OCI-LY7 (cell line): ENCODE data around the gene TMEM50B. TPM values are rescaled to one million over a fixed set of nuclear protein-coding genes. Genes with fewer than 3 reads are reported as not detected.
"Not testable (repeated sequence)": the region's sequence is repeated elsewhere in the genome, so short reads cannot be mapped to it uniquely, and the experiment has no call there.

Source experiments
- BruUV-seq: library from RNA; stranded (reverse); fragments of 400-500 nt; replicated peaks from 2 replicates; lab custom pipeline; 2021; lab: Mats Ljungman, UMichigan
- CTCF ChIA-PET: fragments of 300-600 bp; sonication (Branson Sonifier 250); formaldehyde crosslinking; loops from one replicate; lab custom pipeline; 2022; ENCODE audit warnings: antibody characterized with exemption; ENCODE audit not compliant: unreplicated experiment; lab: Charles Lee
- POLR2A ChIA-PET: fragments of 300-600 bp; sonication (Branson Sonifier 250); formaldehyde crosslinking; loops from one replicate; lab custom pipeline; 2022; ENCODE audit warnings: antibody characterized with exemption; lab: Charles Lee
- DNase-seq: peaks from one replicate; pipeline ENCODE4 v3.0.0-alpha.2; 2015; ENCODE audit warnings: low spot score
- H2AFZ ChIP-seq: fragments of 200-600 bp; sonication (generic), shearing (Covaris generic); 2 replicates; pipeline ENCODE4 v1.6.1; 2014; ENCODE audit warnings: mild to moderate bottlenecking, antibody characterized with exemption, low read length, moderate library complexity
- H3K27ac ChIP-seq: fragments of 200-600 bp; sonication (generic); 2 replicates; pipeline ENCODE4 v1.5.1; 2014; ENCODE audit warnings: mixed run types, low read depth, mild to moderate bottlenecking, moderate library complexity, low read length, inconsistent platforms; ENCODE audit not compliant: poor library complexity, severe bottlenecking
- H3K36me3 ChIP-seq: fragments of 200-600 bp; sonication (generic); 2 replicates; pipeline ENCODE4 v1.6.1; 2014; ENCODE audit warnings: mild to moderate bottlenecking, antibody characterized with exemption, low read length, moderate library complexity, mixed read lengths; ENCODE audit not compliant: insufficient read depth
- H3K4me1 ChIP-seq: fragments of 200-600 bp; sonication (generic); 2 replicates; pipeline ENCODE4 v1.5.1; 2014; ENCODE audit warnings: mild to moderate bottlenecking, low read length; ENCODE audit not compliant: insufficient read depth, poor library complexity, severe bottlenecking
- H3K4me2 ChIP-seq: fragments of 200-600 bp; sonication (generic); 2 replicates; pipeline ENCODE4 v1.6.1; 2014; ENCODE audit warnings: mild to moderate bottlenecking, low read length
- H3K4me3 ChIP-seq: fragments of 200-600 bp; sonication (generic); 2 replicates; pipeline ENCODE4 v1.5.1; 2014; ENCODE audit warnings: mild to moderate bottlenecking, low read depth, low read length; ENCODE audit not compliant: poor library complexity, severe bottlenecking
- H3K79me2 ChIP-seq: fragments of 200-600 bp; sonication (generic); 2 replicates; pipeline ENCODE4 v1.6.1; 2016; ENCODE audit warnings: low read depth, mild to moderate bottlenecking, low read length, moderate library complexity, mixed read lengths; ENCODE audit not compliant: insufficient read depth
- H3K9me2 ChIP-seq: fragments of 200-600 bp; sonication (generic); 2 replicates; pipeline ENCODE4 v1.6.1; 2016; ENCODE audit warnings: mild to moderate bottlenecking, low read length, mixed read lengths; ENCODE audit not compliant: insufficient read depth
- H3K9me3 ChIP-seq: fragments of 200-600 bp; sonication (generic); 2 replicates; pipeline ENCODE4 v1.6.1; 2014; ENCODE audit warnings: mild to moderate bottlenecking, mixed run types, low read length, mixed read lengths
- H4K20me1 ChIP-seq: fragments of 200-600 bp; sonication (generic); 2 replicates; pipeline ENCODE4 v1.6.1; 2014; ENCODE audit warnings: mild to moderate bottlenecking, antibody characterized with exemption, low read length, moderate library complexity, mixed read lengths; ENCODE audit not compliant: insufficient read depth
- CTCF ChIP-seq: fragments of 200-600 bp; sonication (generic); conservative IDR thresholded peaks from 2 replicates; pipeline ENCODE4 v1.5.1; 2014; ENCODE audit warnings: mild to moderate bottlenecking, antibody characterized with exemption, low read length, moderate library complexity, mixed read lengths
- EZH2phosphoT487 ChIP-seq: fragments of 200-600 bp; sonication (generic); IDR thresholded peaks from 2 replicates; pipeline ENCODE4 v1.6.1; 2018; ENCODE audit warnings: low read depth, borderline replicate concordance, mild to moderate bottlenecking, mixed run types, antibody characterized with exemption, low read length, moderate library complexity, mixed read lengths
- intact Hi-C: fragments of 100-400 bp; cut with micrococcal nuclease; formaldehyde crosslinking; loops from one replicate; pipeline ENCODE4 v1.10.0; 2022; ENCODE audit not compliant: unreplicated experiment
- total RNA-seq, 2 experiments: library from RNA; depleted of rRNA in 1 of 2; stranded (reverse); fragments of >200 nt in 1 of 2; shearing (Covaris generic) in 1 of 2; gene quantifications; 2 replicates each; pipeline ENCODE4 v1.2.3, GENCODE V29; 2014 to 2022

The TMEM50B gene
- total RNA-seq, 2 experiments from 2014 or later: 24.4 to 30.3 TPM

GRCh38 chr21:33510826-33511225, 31.1 kb upstream of the TMEM50B start:
- Histone ChIP-seq H3K79me2 (no peaks in the 10 kb centered on the region), H3K9me3 (no peaks in the 10 kb centered on the region), H4K20me1 (no peaks in the 10 kb centered on the region), H3K9me2 (no peaks in the 10 kb centered on the region), H3K4me1 (no peaks in the 10 kb centered on the region), H3K36me3 (peaks cover 99% of the 10 kb centered on the region), H2AFZ (no peak overlapping the region), H3K4me2 (no peak overlapping the region), H3K27ac (no peak overlapping the region), H3K4me3 (no peak overlapping the region)
- no TSS peak for BruUV-seq
- no peak for DNase-seq
- POLR2A ChIA-PET: interaction anchor here (0.6 kb wide), 1 partner anchor 91 kb away, joined by 3 read pairs; no protein-coding TSS in a partner anchor
- intact Hi-C loops: no loop called here
- TF ChIP-seq EZH2phosphoT487: no peak
- no peak for TF ChIP-seq CTCF
- CTCF ChIA-PET: no interaction called here

GRCh38 chr21:33507003-33507402, 27.2 kb upstream of the TMEM50B start:
- POLR2A ChIA-PET: interaction anchor here (0.7 to 1.6 kb wide), 4 partner anchors 7 to 51 kb away, joined by 3 read pairs; partner anchors contain the start of gene TMEM50B
- intact Hi-C loops, H3K4me3 ChIP-seq, H3K4me1 ChIP-seq, CTCF ChIA-PET, H3K4me2 ChIP-seq, H4K20me1 ChIP-seq, H3K9me3 ChIP-seq, H3K27ac ChIP-seq, H3K79me2 ChIP-seq, H3K9me2 ChIP-seq, DNase-seq, H2AFZ ChIP-seq, BruUV-seq: not testable (repeated sequence)
- H3K36me3 ChIP-seq: peaks cover 95% of the 10 kb centered on the region

- no peak overlapping the region for H2AFZ ChIP-seq
- peaks cover 94% of the 10 kb centered on the region for H3K36me3 ChIP-seq
- TF ChIP-seq EZH2phosphoT487 (no peak), CTCF (no peak)
- POLR2A ChIA-PET: interaction anchor here (0.6 to 1.6 kb wide), 5 partner anchors 9 to 1277 kb away, joined by 3 read pairs; partner anchors contain the start of gene TMEM50B
- no peak overlapping the region for H3K27ac ChIP-seq
- no peaks in the 10 kb centered on the region for H4K20me1 ChIP-seq
- H3K9me3 ChIP-seq: no peaks in the 10 kb centered on the region
- intact Hi-C loops: no loop called here
- DNase-seq: no peak
- H3K79me2 ChIP-seq: no peaks in the 10 kb centered on the region
- H3K9me2 ChIP-seq: no peaks in the 10 kb centered on the region
- H3K4me3 ChIP-seq: no peak overlapping the region
- no TSS peak for BruUV-seq
- H3K4me1 ChIP-seq: no peaks in the 10 kb centered on the region
- CTCF ChIA-PET: no interaction called here
- H3K4me2 ChIP-seq: no peak overlapping the region
Observed at GRCh38 chr21:33505833-33506232, 26.1 kb upstream of the TMEM50B start.
